Gastrocnemius medialis (tissue), 4 donors: ENCODE results near the gene SPATA25. TPM values are rescaled to one million over a fixed set of nuclear protein-coding genes. Genes with fewer than 3 reads are reported as not detected.

ENCODE experiments used
- ATAC-seq, 2 donors: fragments of 150-250 bp; one replicate each; pipeline ENCODE4 v1.9.1; 2016
- DNase-seq, 2 donors: peaks; one replicate each; pipeline ENCODE4 v3.0.0-alpha.2; 2019
- H3K27ac ChIP-seq, 4 donors: fragments of 200-600 bp; sonication (generic); 1 replicate in 1 of 4; 2 replicates in 3 of 4; pipeline ENCODE4 v1.5.1; 2016 to 2018; ENCODE audit warnings: mild to moderate bottlenecking in 2 of 4, moderate library complexity in 1 of 4
- H3K27me3 ChIP-seq, 3 donors: fragments of 200-600 bp; sonication (generic) in 2 of 3; 1 replicate in 1 of 3; 2 replicates in 2 of 3; pipeline versions ENCODE4 v1.5.1 to v1.6.0; 2016 to 2019; ENCODE audit warnings: mild to moderate bottlenecking in 1 of 3, moderate library complexity in 1 of 3
- H3K36me3 ChIP-seq, 2 donors: fragments of 200-600 bp; sonication (generic) in 1 of 2; one replicate each; pipeline ENCODE4 v1.5.1; 2017 to 2018
- H3K4me1 ChIP-seq, 2 donors: fragments of 200-600 bp; sonication (generic) in 1 of 2; one replicate each; pipeline ENCODE4 v1.5.1; 2016 to 2017; ENCODE audit warnings: mild to moderate bottlenecking in 2 of 2
- H3K4me3 ChIP-seq, 4 donors: fragments of 200-600 bp; sonication (generic) in 3 of 4; 1 replicate in 1 of 4; 2 replicates in 3 of 4; pipeline ENCODE4 v1.5.1; 2016 to 2019; ENCODE audit warnings: mild to moderate bottlenecking in 2 of 4
- H3K9me3 ChIP-seq, 3 donors: fragments of 200-600 bp; sonication (generic) in 2 of 3; 1 replicate in 1 of 3; 2 replicates in 2 of 3; pipeline ENCODE4 v1.5.1; 2016 to 2019
- POLR2A ChIP-seq, 2 donors: fragments of 450-650 bp; IDR thresholded peaks; one replicate each; pipeline ENCODE4 v1.6.1; 2017; ENCODE audit warnings: antibody characterized with exemption in 2 of 2, mild to moderate bottlenecking in 2 of 2, moderate library complexity in 2 of 2
- in situ Hi-C, 4 donors: fragments of 200-750 bp; cut with MboI; loops; one replicate each; pipeline versions ENCODE4 v1.15.0 to v1.8.0; 2017; ENCODE audit warnings: low sequenced_read_pairs in 4 of 4
- intact Hi-C: fragments of 100-400 bp; cut with DNase I; formaldehyde crosslinking; loops from one replicate; pipeline ENCODE4 v1.15.1; 2023; ENCODE audit warnings: low total_unique reads
- total RNA-seq, 4 donors: library from RNA; depleted of rRNA; stranded (reverse); fragments of >200 nt; gene quantifications; one replicate each; pipeline versions ENCODE4 v1.1.0 to v1.2.3, GENCODE V29; 2016
- TF ChIP-seq, protein P1 (sequence below), 5 experiments: fragments of 450-650 bp in 3 of 5; fragments of 200-600 bp in 2 of 5; sonication (generic) in 2 of 5; IDR thresholded peaks in 4 of 5; conservative IDR thresholded peaks in 1 of 5; 1 replicate in 4 of 5; 2 replicates in 1 of 5; pipeline ENCODE4 v1.5.1; 2016 to 2019; ENCODE audit warnings: antibody characterized with exemption in 5 of 5, mild to moderate bottlenecking in 3 of 5, moderate library complexity in 3 of 5

SPATA25 gene
- total RNA-seq, 4 donors from 2014 or later = 0.71 to 4.1 (median 1.8) TPM; not detected in 1

DNA sequence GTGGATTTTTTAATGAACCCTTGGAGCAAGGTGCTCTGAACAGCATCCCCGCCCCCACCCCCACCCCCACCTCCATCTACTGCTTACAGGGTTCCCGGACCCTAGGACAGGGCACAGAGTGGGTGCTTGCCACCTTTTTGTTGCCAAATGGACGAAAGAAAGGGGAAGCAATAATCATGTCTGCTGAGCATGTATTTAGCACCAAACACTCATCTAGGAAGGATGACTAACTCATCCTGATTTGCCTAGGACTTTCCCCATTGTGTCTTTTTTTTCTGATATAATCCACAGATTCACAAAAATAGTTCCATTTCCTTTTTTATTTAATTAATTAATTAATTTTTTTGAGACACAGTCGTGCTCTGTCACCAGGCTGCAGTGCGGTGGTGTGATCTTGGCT is 25.7 kb upstream of the SPATA25 start:
- in situ Hi-C loops = no loop called here
- ATAC-seq = no peak

DNA sequence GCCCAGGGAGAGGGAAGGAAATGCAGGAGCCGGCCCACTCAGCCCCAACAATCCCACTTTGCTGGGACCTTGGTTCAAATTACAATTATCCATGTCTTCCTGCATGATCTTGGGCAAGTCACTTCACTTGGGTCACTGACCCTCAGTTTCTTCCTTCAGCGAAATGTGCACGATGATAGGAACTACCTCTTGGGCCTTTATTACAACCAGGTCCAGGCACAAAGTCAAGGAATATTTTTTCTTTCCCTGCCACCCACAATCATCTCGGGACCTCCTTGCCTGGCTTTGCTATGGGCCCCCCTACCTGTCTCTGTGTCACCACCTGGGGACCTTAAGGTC is 24.9 kb upstream of the SPATA25 start:
- Histone ChIP-seq H3K9me3 (no peaks in the 10 kb centered on the region), H3K4me1 (peaks cover 6 to 16% of the 10 kb centered on the region in 2 donors), H3K27ac (peak overlapping the region; percentile 48 to 82 (median 66)), H3K27me3 (peaks cover 15 to 20% (median 19%) of the 10 kb centered on the region in 3 donors), H3K36me3 (no peaks in the 10 kb centered on the region), H3K4me3 (peak overlapping the region; percentile 52 to 66 (median 56))
- no peak for DNase-seq
- no peak for TF ChIP-seq POLR2A (IDR thresholded peaks at IDR 0.05)
- TF ChIP-seq, protein P1, sequence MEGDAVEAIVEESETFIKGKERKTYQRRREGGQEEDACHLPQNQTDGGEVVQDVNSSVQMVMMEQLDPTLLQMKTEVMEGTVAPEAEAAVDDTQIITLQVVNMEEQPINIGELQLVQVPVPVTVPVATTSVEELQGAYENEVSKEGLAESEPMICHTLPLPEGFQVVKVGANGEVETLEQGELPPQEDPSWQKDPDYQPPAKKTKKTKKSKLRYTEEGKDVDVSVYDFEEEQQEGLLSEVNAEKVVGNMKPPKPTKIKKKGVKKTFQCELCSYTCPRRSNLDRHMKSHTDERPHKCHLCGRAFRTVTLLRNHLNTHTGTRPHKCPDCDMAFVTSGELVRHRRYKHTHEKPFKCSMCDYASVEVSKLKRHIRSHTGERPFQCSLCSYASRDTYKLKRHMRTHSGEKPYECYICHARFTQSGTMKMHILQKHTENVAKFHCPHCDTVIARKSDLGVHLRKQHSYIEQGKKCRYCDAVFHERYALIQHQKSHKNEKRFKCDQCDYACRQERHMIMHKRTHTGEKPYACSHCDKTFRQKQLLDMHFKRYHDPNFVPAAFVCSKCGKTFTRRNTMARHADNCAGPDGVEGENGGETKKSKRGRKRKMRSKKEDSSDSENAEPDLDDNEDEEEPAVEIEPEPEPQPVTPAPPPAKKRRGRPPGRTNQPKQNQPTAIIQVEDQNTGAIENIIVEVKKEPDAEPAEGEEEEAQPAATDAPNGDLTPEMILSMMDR (IDR thresholded peaks at IDR 0.05 in 4 of 5, conservative IDR thresholded peaks at IDR 0.05 in 1 of 5) = no peak
- in situ Hi-C loops = no loop called here
- intact Hi-C loops = no loop called here
- no peak for ATAC-seq

More for the DNA sequence above, 25.7 kb upstream of the SPATA25 start:
- Histone ChIP-seq H3K27ac (no peak overlapping the region), H3K4me1 (peaks cover 6 to 16% of the 10 kb centered on the region in 2 donors), H3K36me3 (no peaks in the 10 kb centered on the region), H3K4me3 (no peak overlapping the region), H3K9me3 (no peaks in the 10 kb centered on the region), H3K27me3 (peaks cover 15 to 20% (median 19%) of the 10 kb centered on the region in 3 donors)
- TF ChIP-seq, protein P1 (IDR thresholded peaks at IDR 0.05 in 4 of 5, conservative IDR thresholded peaks at IDR 0.05 in 1 of 5) = no peak
- TF ChIP-seq POLR2A (IDR thresholded peaks at IDR 0.05) = no peak
- intact Hi-C loops = no loop called here
- no peak for DNase-seq

DNA sequence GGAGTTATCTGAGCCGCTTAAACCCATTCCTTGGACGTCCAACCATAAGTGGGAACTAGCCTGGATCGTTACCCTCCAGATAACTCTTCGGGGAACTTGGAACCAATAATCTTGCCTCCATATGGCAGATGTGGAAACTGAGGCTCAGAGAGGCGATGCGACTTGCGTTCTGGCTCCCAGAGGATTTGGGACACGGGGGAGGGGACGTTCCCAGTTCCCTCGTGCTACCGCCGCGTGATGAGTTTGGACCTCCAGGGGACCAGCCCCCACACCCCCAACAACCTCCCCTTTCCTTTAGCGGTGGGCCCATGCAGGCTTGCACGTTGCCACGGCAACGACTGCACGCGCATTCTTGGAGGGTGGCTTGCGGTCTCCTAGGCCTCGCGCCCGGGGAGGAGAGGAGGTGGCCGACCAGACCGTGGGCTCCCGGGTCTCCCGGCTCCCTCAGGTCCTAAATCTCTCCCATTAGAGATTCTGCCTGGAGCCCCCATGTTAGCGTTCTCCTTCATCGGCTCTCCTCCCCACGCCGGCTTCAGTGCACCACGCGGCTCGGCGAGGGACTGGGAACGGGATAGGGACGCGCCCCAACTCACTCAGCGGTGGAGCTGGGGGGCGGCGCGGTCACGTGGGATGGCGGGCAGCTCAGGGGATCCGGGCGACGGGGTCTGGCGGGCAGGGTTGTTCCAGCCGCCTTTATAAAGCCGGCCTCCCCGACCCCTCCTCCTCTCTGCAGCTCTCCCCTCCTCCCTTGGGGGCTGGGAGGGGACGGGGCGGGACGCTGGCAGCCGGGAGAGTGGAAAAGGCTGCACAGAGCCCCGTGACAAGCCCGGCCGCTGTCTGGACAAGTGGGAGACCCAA is 24.3 kb upstream of the SPATA25 start, which contains the start of gene PLTP:
Gene PLTP (minus strand): TSS at position 670 of the 858 bp plus-strand sequence. CDS start 703 bp downstream, outside the sequence.
- in situ Hi-C loops = no loop called here
- intact Hi-C loops = no loop called here
- Histone ChIP-seq H3K27me3 (peaks cover 15 to 20% (median 19%) of the 10 kb centered on the region in 3 donors), H3K9me3 (no peaks in the 10 kb centered on the region), H3K4me3 (peak within 1 kb of the TSS; percentile 52 to 66 (median 56)), H3K36me3 (no peaks in the 10 kb centered on the region), H3K4me1 (peaks cover 6 to 16% of the 10 kb centered on the region in 2 donors), H3K27ac (peak within 1 kb of the TSS; percentile 48 to 82 (median 66))
- ATAC-seq = peak in 1 of 2 donors; percentile 5
- peak; percentile 22 to 62 for DNase-seq
- TF ChIP-seq, protein P1 (IDR thresholded peaks at IDR 0.05 in 4 of 5, conservative IDR thresholded peaks at IDR 0.05 in 1 of 5) = no peak
- TF ChIP-seq POLR2A (IDR thresholded peaks at IDR 0.05) = peak; percentile 12 to 53

DNA sequence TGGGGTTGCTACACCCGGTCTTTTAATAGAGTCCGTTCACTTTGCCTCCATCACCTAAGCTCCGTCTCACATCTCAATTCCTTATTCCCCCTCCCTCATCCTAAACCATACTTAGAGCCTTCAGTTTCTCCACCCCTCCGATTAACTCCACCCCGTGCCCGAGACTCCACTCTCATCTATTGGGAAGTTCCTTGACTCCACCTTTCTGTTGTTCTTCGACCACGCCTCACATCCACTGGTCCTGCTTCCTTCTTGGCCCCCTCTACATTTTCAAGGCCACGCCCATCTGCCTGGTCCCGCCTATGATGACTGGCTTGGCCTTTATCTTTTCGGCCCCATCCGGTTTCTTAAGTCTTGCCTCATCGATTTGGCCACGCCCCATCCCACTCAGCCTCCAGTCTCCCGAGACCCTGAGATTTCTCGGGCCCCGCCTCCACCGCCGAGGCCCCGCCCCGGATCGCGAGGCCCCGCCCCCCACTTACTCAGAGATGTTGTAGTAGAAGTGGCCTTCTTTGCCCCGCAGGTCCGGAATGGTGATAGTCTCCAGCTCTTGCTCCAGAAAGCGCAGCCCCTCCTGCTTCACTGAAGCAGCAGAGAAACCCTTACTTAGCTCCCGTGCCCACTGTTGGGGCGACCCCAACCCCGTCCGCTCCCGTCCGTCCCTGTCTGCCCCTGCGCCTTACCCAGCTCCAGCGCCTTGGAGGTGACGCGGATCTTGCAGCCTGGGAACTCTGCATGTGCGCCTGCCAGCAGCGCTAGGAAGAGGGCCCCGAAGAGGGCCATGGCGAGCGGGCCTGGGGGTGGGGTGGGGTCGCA is 23.5 kb upstream of the SPATA25 start:
- H3K27me3 ChIP-seq = peaks cover 15 to 20% (median 19%) of the 10 kb centered on the region in 3 donors
- H3K27ac ChIP-seq = peak overlapping the region; percentile 48 to 82 (median 66)
- H3K9me3 ChIP-seq = no peaks in the 10 kb centered on the region
- no peaks in the 10 kb centered on the region for H3K36me3 ChIP-seq
- in situ Hi-C loops (no loop called here), intact Hi-C loops (no loop called here)
- peaks cover 6 to 16% of the 10 kb centered on the region in 2 donors for H3K4me1 ChIP-seq
- TF ChIP-seq, protein P1 (IDR thresholded peaks at IDR 0.05 in 4 of 5, conservative IDR thresholded peaks at IDR 0.05 in 1 of 5) = no peak
- TF ChIP-seq POLR2A (IDR thresholded peaks at IDR 0.05) = peak; percentile 42 to 62
- ATAC-seq (peak; percentile 85), DNase-seq (peak; percentile 89 to 92)
- peak overlapping the region; percentile 52 to 66 (median 56) for H3K4me3 ChIP-seq
